Trophoblast cell (in vitro differentiated cells and primary cell): ENCODE measurements around the gene C8G.

ENCODE experiments used
- DNase-seq, 2 donors: peaks; one replicate each; pipeline ENCODE4 v3.0.0-alpha.2; 2016
- H2AFZ ChIP-seq: 2 replicates; pipeline ENCODE4 v1.6.1; 2013; ENCODE audit warnings: low read length, moderate library complexity, mild to moderate bottlenecking; ENCODE audit not compliant: insufficient read depth, poor library complexity
- H2AK5ac ChIP-seq: 2 replicates; pipeline ENCODE4 v1.6.1; 2013; ENCODE audit warnings: mild to moderate bottlenecking, low read length
- H2BK120ac ChIP-seq: 2 replicates; pipeline ENCODE4 v1.6.1; 2013; ENCODE audit warnings: low read length, mild to moderate bottlenecking, moderate library complexity; ENCODE audit not compliant: insufficient read depth, poor library complexity
- H2BK12ac ChIP-seq: 2 replicates; pipeline ENCODE4 v1.6.1; 2013; ENCODE audit warnings: mild to moderate bottlenecking, low read length, moderate library complexity
- H2BK5ac ChIP-seq: 2 replicates; pipeline ENCODE4 v1.6.1; 2013; ENCODE audit warnings: low read length, low read depth, moderate library complexity, mild to moderate bottlenecking; ENCODE audit not compliant: poor library complexity
- H3K14ac ChIP-seq: 2 replicates; pipeline ENCODE4 v1.6.1; 2013; ENCODE audit warnings: mild to moderate bottlenecking, low read length
- H3K18ac ChIP-seq: 2 replicates; pipeline ENCODE4 v1.6.1; 2013; ENCODE audit warnings: mild to moderate bottlenecking, low read length
- H3K23ac ChIP-seq: 2 replicates; pipeline ENCODE4 v1.6.1; 2013; ENCODE audit warnings: low read length
- H3K27ac ChIP-seq: 2 replicates; pipeline ENCODE4 v1.5.1; 2013; ENCODE audit warnings: low read depth, mild to moderate bottlenecking, inconsistent platforms, low read length, moderate library complexity
- H3K27me3 ChIP-seq: 2 replicates; pipeline ENCODE4 v1.6.1; 2013; ENCODE audit warnings: inconsistent platforms, mild to moderate bottlenecking, low read length, moderate library complexity; ENCODE audit not compliant: insufficient read depth
- H3K36me3 ChIP-seq, 2 experiments: 1 replicate in 1 of 2; 2 replicates in 1 of 2; pipeline ENCODE4 v1.6.1; 2013; ENCODE audit warnings: low read length in 2 of 2, mild to moderate bottlenecking in 2 of 2, moderate library complexity in 1 of 2; ENCODE audit not compliant: insufficient read depth in 2 of 2, control insufficient read depth in 1 of 2
- H3K4ac ChIP-seq: 2 replicates; pipeline ENCODE4 v1.6.1; 2013; ENCODE audit warnings: low read depth, mild to moderate bottlenecking, low read length, moderate library complexity
- H3K4me1 ChIP-seq, 2 experiments: 1 replicate in 1 of 2; 2 replicates in 1 of 2; pipeline ENCODE4 v1.6.1; 2013; ENCODE audit warnings: low read length in 2 of 2, mild to moderate bottlenecking in 2 of 2, moderate library complexity in 1 of 2; ENCODE audit not compliant: insufficient read depth in 2 of 2, control insufficient read depth in 1 of 2
- H3K4me2 ChIP-seq: 2 replicates; pipeline ENCODE4 v1.6.1; 2013; ENCODE audit warnings: inconsistent platforms, mild to moderate bottlenecking, low read length, moderate library complexity
- H3K4me3 ChIP-seq: 2 replicates; pipeline ENCODE4 v1.5.1; 2013; ENCODE audit warnings: mild to moderate bottlenecking, low read depth, low read length, inconsistent platforms
- H3K79me1 ChIP-seq: one replicate; pipeline ENCODE4 v1.6.1; 2013; ENCODE audit warnings: low read length
- H3K79me2 ChIP-seq: 2 replicates; pipeline ENCODE4 v1.6.1; 2013; ENCODE audit warnings: low read length, mild to moderate bottlenecking; ENCODE audit not compliant: control insufficient read depth, insufficient read depth, poor library complexity
- H3K9ac ChIP-seq: 2 replicates; pipeline ENCODE4 v1.6.1; 2013; ENCODE audit warnings: mild to moderate bottlenecking, low read length
- H3K9me3 ChIP-seq: 2 replicates; pipeline ENCODE4 v1.6.1; 2013; ENCODE audit warnings: low read depth, mild to moderate bottlenecking, control low read depth, inconsistent platforms, low read length; ENCODE audit not compliant: insufficient read depth
- H4K12ac ChIP-seq: 2 replicates; pipeline ENCODE4 v1.6.1; 2013; ENCODE audit warnings: low read depth, mild to moderate bottlenecking, low read length, moderate library complexity
- H4K8ac ChIP-seq: 2 replicates; pipeline ENCODE4 v1.6.1; 2013; ENCODE audit warnings: low read depth, mild to moderate bottlenecking, low read length, moderate library complexity
- H4K91ac ChIP-seq: one replicate; pipeline ENCODE4 v1.6.1; 2013; ENCODE audit warnings: low read depth, mild to moderate bottlenecking, low read length, moderate library complexity
- WGBS: extraction: QIAGEN DNeasy Blood & Tissue Kit; methylation state at CpG from one replicate; pipeline ENCODE4 v1.1.7; 2013; ENCODE audit warnings: missing lambda C conversion rate; ENCODE audit not compliant: insufficient read length, insufficient coverage; ENCODE audit errors: extremely low coverage; 5-methylcytosine and 5-hydroxymethylcytosine counted together

C8G gene

DNA sequence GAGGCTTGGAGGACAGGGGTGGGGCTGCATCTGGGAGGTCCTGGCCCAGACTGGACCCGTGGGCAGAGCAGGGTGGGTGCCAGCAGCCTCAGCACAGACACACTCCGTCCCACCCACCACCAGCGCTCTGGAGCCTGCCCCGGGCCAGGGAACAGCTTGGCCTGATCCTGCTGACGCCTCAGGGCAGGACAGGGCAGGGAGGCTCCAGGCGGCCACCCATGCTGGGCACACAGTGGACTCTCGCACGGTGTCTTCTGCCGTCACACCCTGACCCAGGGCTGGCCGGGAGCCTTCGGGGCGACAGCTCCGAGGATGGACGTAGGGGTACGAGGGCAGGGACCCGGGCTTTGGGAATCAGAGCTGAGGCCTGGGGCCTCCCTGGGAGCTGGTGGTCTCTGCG is 24.1 kb downstream of the C8G start:
- DNase-seq, result no peak
- no peak overlapping the region for H3K4ac ChIP-seq

GRCh38 chr9:136969774-136970173 is 24.7 kb downstream of the C8G start:
- H3K4me2 ChIP-seq, result no peak overlapping the region
- H2BK5ac ChIP-seq, result no peak overlapping the region
- H3K27ac ChIP-seq, result no peak overlapping the region
- peak overlapping the region; percentile 74 for H4K91ac ChIP-seq
- no peak overlapping the region for H3K9ac ChIP-seq
- H4K8ac ChIP-seq, result peak overlapping the region; percentile 29
- H2AK5ac ChIP-seq, result no peak overlapping the region
- no peak overlapping the region for H3K14ac ChIP-seq
- DNase-seq, result no peak
- H3K27me3 ChIP-seq, result no peaks in the 10 kb centered on the region
- no peaks in the 10 kb centered on the region for H3K79me2 ChIP-seq
- no peak overlapping the region for H2BK12ac ChIP-seq
- no peaks in the 10 kb centered on the region for H3K36me3 ChIP-seq
- no peak overlapping the region for H4K12ac ChIP-seq
- H3K9me3 ChIP-seq, result no peaks in the 10 kb centered on the region
- no peak overlapping the region for H3K4me3 ChIP-seq
- no peak overlapping the region for H3K18ac ChIP-seq
- H2BK120ac ChIP-seq, result peak overlapping the region; percentile 20
- H3K4me1 ChIP-seq, result no peaks in the 10 kb centered on the region
- no peak overlapping the region for H3K4ac ChIP-seq
- no peak overlapping the region for H3K23ac ChIP-seq
- H2AFZ ChIP-seq, result no peak overlapping the region
- no CpG with 5 or more reads among the region's 5 CpGs for WGBS
- peaks cover 9% of the 10 kb centered on the region for H3K79me1 ChIP-seq

More for the DNA sequence above, 24.1 kb downstream of the C8G start:
- no peak overlapping the region for H3K4me2 ChIP-seq
- H3K9ac ChIP-seq, result no peak overlapping the region
- H3K14ac ChIP-seq, result no peak overlapping the region
- no peak overlapping the region for H3K4me3 ChIP-seq
- no peak overlapping the region for H4K12ac ChIP-seq
- H3K9me3 ChIP-seq, result no peaks in the 10 kb centered on the region
- peaks cover 9% of the 10 kb centered on the region for H3K79me1 ChIP-seq
- H2AFZ ChIP-seq, result no peak overlapping the region
- no CpG with 5 or more reads among the region's 17 CpGs for WGBS
- no peak overlapping the region for H3K23ac ChIP-seq
- H2AK5ac ChIP-seq, result no peak overlapping the region
- H2BK120ac ChIP-seq, result peak overlapping the region; percentile 30
- no peaks in the 10 kb centered on the region for H3K27me3 ChIP-seq
- H4K91ac ChIP-seq, result peak overlapping the region; percentile 55
- H3K36me3 ChIP-seq, result no peaks in the 10 kb centered on the region
- no peak overlapping the region for H3K27ac ChIP-seq
- peak overlapping the region; percentile 31 for H4K8ac ChIP-seq
- H2BK12ac ChIP-seq, result no peak overlapping the region
- no peaks in the 10 kb centered on the region for H3K4me1 ChIP-seq
- H3K79me2 ChIP-seq, result no peaks in the 10 kb centered on the region
- no peak overlapping the region for H3K18ac ChIP-seq
- H2BK5ac ChIP-seq, result no peak overlapping the region

DNA sequence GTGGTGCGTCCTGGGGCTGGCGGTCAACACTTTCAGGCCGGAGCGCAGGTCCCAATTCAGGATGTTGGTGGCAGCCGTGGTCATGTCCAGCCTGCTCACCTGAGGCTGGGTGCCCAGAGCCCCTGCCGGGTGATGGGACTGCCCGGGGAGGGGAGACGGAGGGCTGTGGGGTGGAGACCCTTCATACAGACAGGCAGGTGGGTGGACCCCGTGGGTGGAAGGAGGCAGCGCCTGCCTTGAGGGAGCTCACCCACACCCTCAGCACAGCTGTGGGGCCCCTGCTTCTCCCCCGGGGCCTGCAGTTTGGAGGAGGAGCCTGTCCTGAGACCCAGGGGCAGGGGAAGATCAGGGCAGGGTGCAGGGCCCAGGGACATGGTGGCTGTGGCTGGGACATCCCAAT is 25.3 kb downstream of the C8G start:
- Histone ChIP-seq H3K79me1 (peaks cover 9% of the 10 kb centered on the region), H3K14ac (no peak overlapping the region), H2BK5ac (no peak overlapping the region), H3K23ac (no peak overlapping the region), H2AK5ac (no peak overlapping the region), H3K27me3 (no peaks in the 10 kb centered on the region), H3K4me3 (no peak overlapping the region), H3K4me1 (no peaks in the 10 kb centered on the region), H3K9ac (no peak overlapping the region), H2AFZ (no peak overlapping the region), H4K8ac (no peak overlapping the region), H3K9me3 (no peaks in the 10 kb centered on the region), H3K4me2 (no peak overlapping the region), H3K4ac (no peak overlapping the region), H4K91ac (peak overlapping the region; percentile 74), H4K12ac (no peak overlapping the region), H3K18ac (no peak overlapping the region), H3K79me2 (no peaks in the 10 kb centered on the region), H2BK12ac (no peak overlapping the region), H3K36me3 (no peaks in the 10 kb centered on the region), H2BK120ac (no peak overlapping the region), H3K27ac (no peak overlapping the region)
- no CpG with 5 or more reads among the region's 11 CpGs for WGBS
- no peak for DNase-seq

- Histone ChIP-seq H2BK120ac (peak overlapping the region; percentile 0), H4K12ac (no peak overlapping the region), H3K23ac (no peak overlapping the region), H3K9me3 (no peaks in the 10 kb centered on the region), H3K18ac (no peak overlapping the region), H3K27me3 (no peaks in the 10 kb centered on the region), H2AK5ac (no peak overlapping the region), H3K27ac (peak overlapping the region; percentile 1), H3K9ac (no peak overlapping the region), H2BK12ac (no peak overlapping the region), H2BK5ac (no peak overlapping the region), H3K4ac (no peak overlapping the region), H4K8ac (no peak overlapping the region), H4K91ac (peak overlapping the region; percentile 69), H3K4me2 (no peak overlapping the region), H3K79me2 (no peaks in the 10 kb centered on the region), H3K4me3 (no peak overlapping the region), H3K79me1 (peaks cover 9% of the 10 kb centered on the region), H3K14ac (no peak overlapping the region), H3K4me1 (no peaks in the 10 kb centered on the region), H2AFZ (no peak overlapping the region), H3K36me3 (no peaks in the 10 kb centered on the region)
- no CpG with 5 or more reads among the region's 14 CpGs for WGBS
- no peak for DNase-seq
These were observed 26.7 kb downstream of the C8G start for GRCh38 chr9:136971746-136972145.
